RWPE2 (cell line): ENCODE results near the gene SCN3B.

Experiments
- ATAC-seq: fragments of 200-7000 bp; cut with Tn5 transposase; 3 replicates; pipeline ENCODE4 v1.9.1; 2021; ENCODE audit warnings: low read depth
- DNase-seq: peaks from one replicate; pipeline ENCODE4 v3.0.0-alpha.2; 2020; ENCODE audit warnings: low spot score
- H3K27ac ChIP-seq: fragments of 450-650 bp; 2 replicates; pipeline ENCODE4 v1.5.1; 2017; ENCODE audit warnings: mild to moderate bottlenecking; ENCODE audit not compliant: poor library complexity, severe bottlenecking
- H3K27me3 ChIP-seq: fragments of 250-450 bp; sonication (Bioruptor Pico); 2 replicates; pipeline ENCODE4 v1.5.1; 2021; ENCODE audit warnings: mild to moderate bottlenecking, moderate library complexity; ENCODE audit not compliant: insufficient read depth, poor library complexity, severe bottlenecking
- H3K36me3 ChIP-seq: fragments of 250-450 bp; sonication (Bioruptor Pico); 2 replicates; pipeline ENCODE4 v1.5.1; 2020; ENCODE audit warnings: low read depth, mild to moderate bottlenecking, moderate library complexity
- H3K4me1 ChIP-seq: fragments of 250-450 bp; sonication (Bioruptor Pico); 2 replicates; pipeline ENCODE4 v1.5.1; 2021; ENCODE audit warnings: mild to moderate bottlenecking, moderate library complexity; ENCODE audit not compliant: insufficient read depth, poor library complexity, severe bottlenecking
- H3K4me3 ChIP-seq: fragments of 250-450 bp; sonication (Bioruptor Pico); 2 replicates; pipeline ENCODE4 v1.5.1; 2021; ENCODE audit warnings: mild to moderate bottlenecking, moderate library complexity; ENCODE audit not compliant: severe bottlenecking
- H3K9me3 ChIP-seq: fragments of 250-450 bp; sonication (Bioruptor Pico); 2 replicates; pipeline ENCODE4 v1.5.1; 2021; ENCODE audit warnings: mild to moderate bottlenecking, moderate library complexity; ENCODE audit not compliant: severe bottlenecking
- TF ChIP-seq, protein P1 (sequence below): fragments of 450-650 bp; IDR thresholded peaks from one replicate; pipeline ENCODE4 v1.5.1; 2017; ENCODE audit warnings: mild to moderate bottlenecking, moderate library complexity; ENCODE audit not compliant: poor library complexity, severe bottlenecking

SCN3B gene

DNA sequence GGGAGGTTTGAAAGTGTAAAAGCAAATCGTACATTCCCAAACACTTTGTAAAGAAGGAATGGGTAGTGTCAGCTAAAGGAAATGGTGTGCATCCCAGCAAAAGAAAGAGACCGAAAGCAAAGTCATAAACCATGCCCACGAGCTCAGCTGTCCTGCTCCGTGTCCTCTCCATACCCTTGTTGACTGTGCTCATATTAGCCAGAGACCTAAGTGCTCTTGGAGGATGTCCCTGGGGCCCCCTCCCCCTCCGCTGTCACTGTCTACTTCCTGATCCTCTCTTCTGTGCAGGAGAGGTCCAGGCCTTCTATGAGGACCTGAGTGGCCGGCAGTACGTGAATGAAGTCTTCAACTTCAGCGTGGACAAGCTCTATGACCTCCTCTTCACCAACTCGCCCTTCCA, 46.1 kb downstream of the SCN3B start:
- no peak for DNase-seq

DNA sequence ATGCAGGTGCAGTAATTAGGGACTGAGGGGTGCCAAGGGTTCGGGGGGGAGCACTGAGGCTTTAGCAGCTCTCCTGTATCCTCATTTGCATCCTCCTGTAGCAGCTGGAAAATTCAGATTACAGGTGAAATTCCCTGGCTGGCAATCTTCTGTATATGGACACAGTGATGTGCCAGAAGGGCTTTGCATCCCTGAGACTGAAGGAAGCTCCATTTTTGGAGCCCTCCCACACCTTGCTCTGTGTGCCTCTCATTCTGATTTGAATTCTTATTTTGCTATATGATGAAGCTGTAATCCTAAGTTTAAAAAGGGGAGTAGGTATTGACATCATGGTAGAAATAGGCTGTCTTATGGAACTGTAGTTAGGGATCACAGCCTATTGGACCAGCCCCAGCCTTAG, 46.6 kb downstream of the SCN3B start:
- TF ChIP-seq, protein P1, sequence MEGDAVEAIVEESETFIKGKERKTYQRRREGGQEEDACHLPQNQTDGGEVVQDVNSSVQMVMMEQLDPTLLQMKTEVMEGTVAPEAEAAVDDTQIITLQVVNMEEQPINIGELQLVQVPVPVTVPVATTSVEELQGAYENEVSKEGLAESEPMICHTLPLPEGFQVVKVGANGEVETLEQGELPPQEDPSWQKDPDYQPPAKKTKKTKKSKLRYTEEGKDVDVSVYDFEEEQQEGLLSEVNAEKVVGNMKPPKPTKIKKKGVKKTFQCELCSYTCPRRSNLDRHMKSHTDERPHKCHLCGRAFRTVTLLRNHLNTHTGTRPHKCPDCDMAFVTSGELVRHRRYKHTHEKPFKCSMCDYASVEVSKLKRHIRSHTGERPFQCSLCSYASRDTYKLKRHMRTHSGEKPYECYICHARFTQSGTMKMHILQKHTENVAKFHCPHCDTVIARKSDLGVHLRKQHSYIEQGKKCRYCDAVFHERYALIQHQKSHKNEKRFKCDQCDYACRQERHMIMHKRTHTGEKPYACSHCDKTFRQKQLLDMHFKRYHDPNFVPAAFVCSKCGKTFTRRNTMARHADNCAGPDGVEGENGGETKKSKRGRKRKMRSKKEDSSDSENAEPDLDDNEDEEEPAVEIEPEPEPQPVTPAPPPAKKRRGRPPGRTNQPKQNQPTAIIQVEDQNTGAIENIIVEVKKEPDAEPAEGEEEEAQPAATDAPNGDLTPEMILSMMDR: no peak
- ATAC-seq (no peak), DNase-seq (no peak)
- Histone ChIP-seq H3K4me1 (no peaks in the 10 kb centered on the region), H3K36me3 (no peaks in the 10 kb centered on the region), H3K27ac (no peak overlapping the region), H3K27me3 (no peaks in the 10 kb centered on the region), H3K9me3 (no peaks in the 10 kb centered on the region), H3K4me3 (no peak overlapping the region)

More for the DNA sequence above, 46.1 kb downstream of the SCN3B start:
- no peak overlapping the region for H3K27ac ChIP-seq
- no peak overlapping the region for H3K4me3 ChIP-seq
- H3K27me3 ChIP-seq: no peaks in the 10 kb centered on the region
- no peaks in the 10 kb centered on the region for H3K4me1 ChIP-seq
- TF ChIP-seq, protein P1: no peak
- no peak for ATAC-seq
- no peaks in the 10 kb centered on the region for H3K36me3 ChIP-seq
- no peaks in the 10 kb centered on the region for H3K9me3 ChIP-seq

DNA sequence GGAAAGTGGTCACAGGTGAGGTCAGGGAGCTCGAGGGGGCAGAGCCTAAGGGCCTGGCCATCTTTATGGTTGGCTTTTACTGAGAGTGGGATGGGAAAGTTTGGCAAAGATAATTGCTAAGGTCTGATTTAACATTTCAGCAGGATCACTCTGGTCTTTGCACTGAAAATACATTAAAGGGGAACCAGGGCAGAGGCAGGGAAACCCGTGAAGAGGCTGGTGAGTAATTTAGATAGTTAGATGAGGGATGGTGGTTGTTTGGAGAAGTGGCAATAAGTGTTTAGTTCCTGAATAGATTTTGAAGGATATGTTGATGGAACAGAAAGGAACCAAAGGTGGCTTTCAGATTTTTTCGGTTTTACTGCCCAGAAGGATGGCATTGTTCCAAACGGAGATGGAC, 50.8 kb downstream of the SCN3B start:
- Histone ChIP-seq H3K9me3 (no peaks in the 10 kb centered on the region), H3K27me3 (no peaks in the 10 kb centered on the region), H3K36me3 (no peaks in the 10 kb centered on the region), H3K27ac (no peak overlapping the region), H3K4me3 (no peak overlapping the region), H3K4me1 (no peaks in the 10 kb centered on the region)
- TF ChIP-seq, protein P1: no peak
- DNase-seq (no peak), ATAC-seq (no peak)

DNA sequence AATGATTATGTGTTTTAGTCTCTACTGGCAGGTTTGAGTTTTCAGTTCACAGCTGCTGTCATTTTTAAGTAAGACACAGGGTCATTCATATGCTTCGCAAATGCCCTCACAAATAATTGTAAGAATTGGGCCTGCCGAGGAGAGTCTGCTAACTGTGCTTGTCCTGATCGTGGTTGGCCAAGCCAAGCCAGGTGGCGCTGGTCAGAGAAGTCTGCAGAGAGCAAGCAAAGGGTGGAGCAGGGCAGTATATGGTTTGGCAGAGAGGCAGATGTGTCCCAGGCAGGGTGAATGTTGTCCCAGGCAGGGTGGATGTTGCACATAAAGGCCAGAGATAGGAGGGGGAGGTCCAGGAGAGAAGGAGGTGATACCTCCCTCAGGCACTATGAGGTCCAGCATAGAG, 52.7 kb downstream of the SCN3B start:
- ATAC-seq (no peak), DNase-seq (no peak)
- TF ChIP-seq, protein P1: no peak
- H3K9me3 ChIP-seq: no peaks in the 10 kb centered on the region
- H3K4me3 ChIP-seq: no peak overlapping the region
- no peaks in the 10 kb centered on the region for H3K4me1 ChIP-seq
- H3K36me3 ChIP-seq: no peaks in the 10 kb centered on the region
- H3K27me3 ChIP-seq: no peaks in the 10 kb centered on the region
- H3K27ac ChIP-seq: no peak overlapping the region

DNA sequence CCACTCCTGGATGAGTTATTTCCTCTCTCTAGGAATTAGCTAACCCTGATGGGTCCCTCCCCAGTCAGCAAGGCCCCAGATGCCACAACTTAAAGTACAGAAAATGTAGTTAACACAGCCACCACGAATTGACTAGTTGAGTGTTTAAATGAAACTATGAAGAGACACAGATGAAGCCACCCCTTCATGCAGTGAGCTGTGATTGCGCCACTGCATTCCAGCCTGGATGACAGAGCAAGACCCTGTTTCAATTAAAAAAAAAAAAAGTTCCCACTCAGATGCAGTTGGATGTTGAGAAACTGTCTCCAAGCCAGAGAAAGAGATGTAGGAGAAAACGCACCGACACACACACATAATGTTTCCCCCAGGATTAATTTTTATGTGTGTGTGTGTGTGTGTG, 53.3 kb downstream of the SCN3B start:
- ATAC-seq (no peak; the same call in 2 of the 3 replicates), DNase-seq (no peak)
- Histone ChIP-seq H3K4me1 (no peaks in the 10 kb centered on the region), H3K27ac (no peak overlapping the region), H3K27me3 (no peaks in the 10 kb centered on the region), H3K9me3 (no peaks in the 10 kb centered on the region), H3K4me3 (no peak overlapping the region), H3K36me3 (no peaks in the 10 kb centered on the region)
- TF ChIP-seq, protein P1: no peak
